DOHH2 (cell line): ENCODE measurements around the gene ZNF527.

Source experiments
- H3F3A ChIP-seq: fragments of 200-600 bp; sonication (generic), shearing (Covaris generic); 2 replicates; pipeline ENCODE4 v1.6.0; 2016; ENCODE audit warnings: antibody characterized with exemption, mild to moderate bottlenecking; ENCODE audit not compliant: control insufficient read depth, insufficient read depth
- H3K27ac ChIP-seq: fragments of 200-600 bp; sonication (generic); 2 replicates; pipeline ENCODE4 v1.5.1; 2014; ENCODE audit warnings: low read depth, mild to moderate bottlenecking, low read length, moderate library complexity
- H3K27me3 ChIP-seq: fragments of 200-600 bp; sonication (generic); 2 replicates; pipeline ENCODE4 v1.6.1; 2014; ENCODE audit warnings: mild to moderate bottlenecking, low read length, mixed read lengths; ENCODE audit not compliant: control insufficient read depth
- H3K36me3 ChIP-seq: fragments of 200-600 bp; sonication (generic); 2 replicates; pipeline ENCODE4 v1.6.1; 2014; ENCODE audit warnings: mild to moderate bottlenecking, low read length, moderate library complexity, mixed read lengths; ENCODE audit not compliant: control insufficient read depth
- H3K4me1 ChIP-seq: fragments of 200-600 bp; sonication (generic); 2 replicates; pipeline ENCODE4 v1.6.1; 2014; ENCODE audit warnings: mild to moderate bottlenecking, low read length, mixed read lengths; ENCODE audit not compliant: control insufficient read depth
- H3K4me2 ChIP-seq: fragments of 200-600 bp; sonication (generic); 2 replicates; pipeline ENCODE4 v1.6.0; 2014; ENCODE audit warnings: mild to moderate bottlenecking, low read length, moderate library complexity
- H3K4me3 ChIP-seq: fragments of 200-600 bp; sonication (generic); 2 replicates; pipeline ENCODE4 v1.5.1; 2014; ENCODE audit warnings: mild to moderate bottlenecking, low read length, mixed read lengths
- H3K79me2 ChIP-seq: fragments of 200-600 bp; sonication (generic); 2 replicates; pipeline ENCODE4 v1.6.1; 2014; ENCODE audit warnings: mild to moderate bottlenecking, low read length, mixed read lengths; ENCODE audit not compliant: control insufficient read depth
- H3K9me2 ChIP-seq: fragments of 200-600 bp; sonication (generic); replicated peaks from 2 replicates; pipeline ENCODE4 v1.6.1; 2014; ENCODE audit warnings: mild to moderate bottlenecking, low read length, mixed read lengths; ENCODE audit not compliant: control insufficient read depth
- H3K9me3 ChIP-seq: fragments of 200-600 bp; sonication (generic); 2 replicates; pipeline ENCODE4 v1.6.1; 2014; ENCODE audit warnings: antibody characterized with exemption, low read length, mixed read lengths; ENCODE audit not compliant: control insufficient read depth, insufficient read depth
- H4K20me1 ChIP-seq: fragments of 200-600 bp; sonication (generic); 2 replicates; pipeline ENCODE4 v1.6.0; 2014; ENCODE audit warnings: low read depth, mild to moderate bottlenecking, antibody characterized with exemption, low read length, moderate library complexity; ENCODE audit not compliant: control insufficient read depth, insufficient read depth
- CTCF ChIP-seq: fragments of 200-600 bp; sonication (generic); IDR thresholded peaks from one replicate; pipeline ENCODE4 v1.5.1; 2014; ENCODE audit warnings: antibody characterized with exemption, mild to moderate bottlenecking, low read depth, low read length; ENCODE audit not compliant: poor library complexity, severe bottlenecking
- EZH2phosphoT487 ChIP-seq: fragments of 200-600 bp; sonication (generic); IDR thresholded peaks from 2 replicates; pipeline ENCODE4 v1.6.1; 2017; ENCODE audit warnings: borderline replicate concordance, mild to moderate bottlenecking, antibody characterized with exemption, low read length, moderate library complexity, mixed read lengths

ZNF527 gene

GRCh38 chr19:37412700-37413099 is 41.8 kb downstream of the ZNF527 start:
- Histone ChIP-seq H3K79me2 (no peaks in the 10 kb centered on the region), H3K9me2 (no peaks in the 10 kb centered on the region), H3K4me2 (no peak overlapping the region), H4K20me1 (no peaks in the 10 kb centered on the region), H3F3A (no peaks in the 10 kb centered on the region), H3K36me3 (no peaks in the 10 kb centered on the region), H3K27me3 (no peaks in the 10 kb centered on the region), H3K9me3 (peaks cover 40% of the 10 kb centered on the region), H3K4me3 (no peak overlapping the region), H3K27ac (no peak overlapping the region), H3K4me1 (no peaks in the 10 kb centered on the region)
- TF ChIP-seq EZH2phosphoT487 (no peak), CTCF (no peak)

GRCh38 chr19:37413313-37414084 is 42.6 kb downstream of the ZNF527 start:
- no peaks in the 10 kb centered on the region for H3K79me2 ChIP-seq
- no peaks in the 10 kb centered on the region for H3F3A ChIP-seq
- H3K4me1 ChIP-seq = no peaks in the 10 kb centered on the region
- H3K4me3 ChIP-seq = no peak overlapping the region
- H3K9me2 ChIP-seq = no peaks in the 10 kb centered on the region
- no peaks in the 10 kb centered on the region for H3K36me3 ChIP-seq
- H3K27me3 ChIP-seq = no peaks in the 10 kb centered on the region
- TF ChIP-seq CTCF (no peak), EZH2phosphoT487 (no peak)
- peaks cover 41% of the 10 kb centered on the region for H3K9me3 ChIP-seq
- no peak overlapping the region for H3K27ac ChIP-seq
- no peaks in the 10 kb centered on the region for H4K20me1 ChIP-seq
- H3K4me2 ChIP-seq = no peak overlapping the region
